ENCODE measurements around the gene SAMD14. TPM values are rescaled to one million over a fixed set of nuclear protein-coding genes. Genes with fewer than 3 reads are reported as not detected.

Gene SAMD14
- total and polyA plus RNA-seq, 2 donors (not counting 1 experiment from before 2014, with no cell fraction given) = 2.1 to 3.8 TPM

- Histone ChIP-seq H3K4me2 (ENCODE audit: extremely low read depth, insufficient read depth, low read length) (no peak overlapping the region), H3K27ac (ENCODE audit: insufficient read depth, low read length) (no peak overlapping the region), H3K4me3 (replicated peaks in 1 of 4; ENCODE audit: control extremely low read depth in 1 of 4, insufficient read depth in 1 of 4, low read depth in 3 of 4, low read length in 4 of 4) (no peak overlapping the region), H3K27me3 (ENCODE audit: control insufficient read depth, insufficient read depth, low read length) (no peaks in the 10 kb centered on the region), H3K36me3 (ENCODE audit: control insufficient read depth, insufficient read depth, low read length) (peaks cover 1% of the 10 kb centered on the region), H3K4me1 (ENCODE audit: control insufficient read depth, extremely low read depth, insufficient read depth, low read length) (peaks cover 22% of the 10 kb centered on the region), H3K79me2 (ENCODE audit: control insufficient read depth, insufficient read depth, low read length) (no peaks in the 10 kb centered on the region), H3K9me3 (ENCODE audit: control insufficient read depth, insufficient read depth, low read depth, low read length) (no peaks in the 10 kb centered on the region), H2AFZ (ENCODE audit: low read length) (no peak overlapping the region), H4K20me1 (ENCODE audit: control insufficient read depth, extremely low read depth, insufficient read depth, low read length) (no peaks in the 10 kb centered on the region), H3K9ac (ENCODE audit: insufficient read depth, low read length) (no peak overlapping the region)
- DNase-seq (ENCODE audit: low read depth in 2 of 2) = no peak
- TF ChIP-seq EZH2 (IDR thresholded peaks at IDR 0.05; ENCODE audit: low read length, missing control alignments) (no peak), CTCF (conservative IDR thresholded peaks at IDR 0.05 in 1 of 2, IDR thresholded peaks at IDR 0.05 in 1 of 2; ENCODE audit: low read depth in 1 of 2, low read length in 2 of 2) (no peak)
These were observed 31.0 kb downstream of the SAMD14 start for GRCh38 chr17:50099003-50099402.

DNA sequence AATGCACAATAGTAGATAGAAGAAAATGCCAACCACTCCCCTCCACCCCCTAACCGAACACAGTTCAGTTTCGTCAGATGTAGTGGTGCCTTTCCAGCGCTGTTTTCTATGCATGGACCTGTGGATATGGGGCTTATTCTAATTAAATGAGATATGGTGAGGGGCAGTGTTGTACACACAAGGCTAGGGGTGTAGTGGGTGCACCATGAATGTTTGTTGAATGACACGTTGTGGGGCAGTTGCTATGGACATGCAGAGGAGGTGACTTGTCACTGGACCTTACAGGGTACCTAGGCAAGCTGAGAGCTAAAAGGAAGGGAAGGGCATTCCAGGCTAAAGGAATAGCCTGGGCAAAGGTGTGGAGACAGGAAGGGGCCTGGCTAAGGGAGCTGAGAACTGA lies 31.4 kb downstream of the SAMD14 start:
- Histone ChIP-seq H3K36me3 (ENCODE audit: control insufficient read depth, insufficient read depth, low read length) (peaks cover 1% of the 10 kb centered on the region), H3K79me2 (ENCODE audit: control insufficient read depth, insufficient read depth, low read length) (no peaks in the 10 kb centered on the region), H3K27me3 (ENCODE audit: control insufficient read depth, insufficient read depth, low read length) (no peaks in the 10 kb centered on the region), H4K20me1 (ENCODE audit: control insufficient read depth, extremely low read depth, insufficient read depth, low read length) (no peaks in the 10 kb centered on the region), H3K27ac (ENCODE audit: insufficient read depth, low read length) (no peak overlapping the region), H2AFZ (ENCODE audit: low read length) (no peak overlapping the region), H3K9me3 (ENCODE audit: control insufficient read depth, insufficient read depth, low read depth, low read length) (no peaks in the 10 kb centered on the region), H3K4me1 (ENCODE audit: control insufficient read depth, extremely low read depth, insufficient read depth, low read length) (peaks cover 22% of the 10 kb centered on the region), H3K9ac (ENCODE audit: insufficient read depth, low read length) (no peak overlapping the region), H3K4me2 (ENCODE audit: extremely low read depth, insufficient read depth, low read length) (no peak overlapping the region), H3K4me3 (replicated peaks in 1 of 4; ENCODE audit: control extremely low read depth in 1 of 4, insufficient read depth in 1 of 4, low read depth in 3 of 4, low read length in 4 of 4) (no peak overlapping the region)
- DNase-seq (ENCODE audit: low read depth in 2 of 2) = no peak
- TF ChIP-seq CTCF (conservative IDR thresholded peaks at IDR 0.05 in 1 of 2, IDR thresholded peaks at IDR 0.05 in 1 of 2; ENCODE audit: low read depth in 1 of 2, low read length in 2 of 2) (no peak), EZH2 (IDR thresholded peaks at IDR 0.05; ENCODE audit: low read length, missing control alignments) (no peak)

GRCh38 chr17:50097926-50098325 lies 32.0 kb downstream of the SAMD14 start:
- no peak for TF ChIP-seq CTCF (conservative IDR thresholded peaks at IDR 0.05 in 1 of 2, IDR thresholded peaks at IDR 0.05 in 1 of 2; ENCODE audit: low read depth in 1 of 2, low read length in 2 of 2)
- no peak for TF ChIP-seq EZH2 (IDR thresholded peaks at IDR 0.05; ENCODE audit: low read length, missing control alignments)
- H3K4me2 ChIP-seq (ENCODE audit: extremely low read depth, insufficient read depth, low read length) = no peak overlapping the region
- H3K79me2 ChIP-seq (ENCODE audit: control insufficient read depth, insufficient read depth, low read length) = no peaks in the 10 kb centered on the region
- H2AFZ ChIP-seq (ENCODE audit: low read length) = no peak overlapping the region
- H3K27ac ChIP-seq (ENCODE audit: insufficient read depth, low read length) = no peak overlapping the region
- no peak overlapping the region for H3K4me3 ChIP-seq (replicated peaks in 1 of 4; ENCODE audit: control extremely low read depth in 1 of 4, insufficient read depth in 1 of 4, low read depth in 3 of 4, low read length in 4 of 4)
- H3K36me3 ChIP-seq (ENCODE audit: control insufficient read depth, insufficient read depth, low read length) = peaks cover 1% of the 10 kb centered on the region
- no peaks in the 10 kb centered on the region for H4K20me1 ChIP-seq (ENCODE audit: control insufficient read depth, extremely low read depth, insufficient read depth, low read length)
- H3K4me1 ChIP-seq (ENCODE audit: control insufficient read depth, extremely low read depth, insufficient read depth, low read length) = peaks cover 22% of the 10 kb centered on the region
- no peaks in the 10 kb centered on the region for H3K27me3 ChIP-seq (ENCODE audit: control insufficient read depth, insufficient read depth, low read length)
- H3K9ac ChIP-seq (ENCODE audit: insufficient read depth, low read length) = no peak overlapping the region
- H3K9me3 ChIP-seq (ENCODE audit: control insufficient read depth, insufficient read depth, low read depth, low read length) = no peaks in the 10 kb centered on the region
- no peak for DNase-seq (ENCODE audit: low read depth in 2 of 2)
